NCI-H2171 treated with DMSO at 0.1 percent for 48 hours (cell line): ENCODE results near the gene MGAT5.

Experiments used
- DNase-seq: peaks from one replicate; lab custom pipeline; 2025; lab: John Stamatoyannopoulos, UW

MGAT5 gene

GRCh38 chr2:134337631-134338030 is 83.8 kb downstream of the MGAT5 start:
- no peak for DNase-seq

GRCh38 chr2:134338208-134338607 is 84.3 kb downstream of the MGAT5 start:
- DNase-seq = no peak

- DNase-seq = no peak
Observed at GRCh38 chr2:134341476-134341875, 87.6 kb downstream of the MGAT5 start.

- no peak for DNase-seq
Observed at GRCh38 chr2:134344954-134345697, 91.3 kb downstream of the MGAT5 start.

DNA sequence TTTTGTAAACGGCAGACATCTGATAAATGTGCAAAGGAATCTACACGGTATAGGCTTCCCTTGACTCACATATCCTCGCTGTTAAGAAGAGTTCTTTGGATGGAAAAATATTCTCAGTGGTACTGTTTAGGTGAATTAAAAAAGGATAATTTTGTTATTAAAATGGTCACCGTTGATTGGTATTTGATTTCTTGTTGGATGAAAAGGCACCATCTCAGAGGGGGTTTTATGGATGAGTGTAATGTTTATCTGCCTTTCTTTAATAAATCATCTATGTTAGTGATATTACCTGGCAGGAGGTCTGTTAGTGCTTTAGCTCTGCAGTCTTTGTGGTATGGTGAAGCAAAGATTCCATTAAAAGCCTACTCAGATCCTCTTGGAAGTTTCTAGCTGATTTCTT is 92.3 kb downstream of the MGAT5 start:
- no peak for DNase-seq

GRCh38 chr2:134347756-134348155 is 93.9 kb downstream of the MGAT5 start:
- DNase-seq = no peak

DNA sequence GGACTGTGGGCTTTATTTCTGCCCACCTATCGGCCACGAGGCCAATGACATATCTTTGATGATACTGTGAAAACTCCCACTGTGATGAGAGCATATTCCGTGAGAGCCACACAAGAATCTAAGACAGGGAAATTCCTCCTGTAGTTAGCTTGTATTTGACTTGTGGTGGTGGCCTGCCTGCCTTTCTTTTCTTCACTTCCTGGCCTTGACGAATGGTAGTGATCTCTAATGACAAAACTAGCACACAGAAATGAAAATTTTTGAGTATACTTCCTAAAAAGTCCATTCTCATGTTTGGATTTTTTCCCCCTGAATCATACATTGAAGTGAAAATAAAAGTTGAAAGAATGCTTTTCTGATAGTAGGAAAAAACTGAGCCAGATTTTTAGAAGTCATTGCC is 94.4 kb downstream of the MGAT5 start:
- no peak for DNase-seq

DNA sequence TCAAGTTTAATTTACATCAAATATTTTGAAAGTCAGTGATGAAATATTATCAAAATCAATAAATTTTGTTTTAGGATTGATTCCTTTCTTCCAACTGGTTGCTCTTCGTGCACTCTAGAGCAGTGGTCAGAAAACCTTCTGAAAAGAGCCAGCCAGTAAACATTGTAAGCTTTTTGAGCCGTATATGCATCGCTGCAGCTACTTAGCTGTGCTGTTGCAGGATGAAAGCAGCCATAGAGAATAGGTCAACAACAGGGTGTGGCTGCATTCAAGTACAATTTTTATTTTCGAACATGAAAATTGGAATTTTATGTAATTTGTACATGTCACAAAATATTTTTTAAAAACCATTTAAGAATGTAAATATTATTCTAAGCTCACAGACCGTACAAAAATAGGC is 94.9 kb downstream of the MGAT5 start:
- DNase-seq = no peak

DNA sequence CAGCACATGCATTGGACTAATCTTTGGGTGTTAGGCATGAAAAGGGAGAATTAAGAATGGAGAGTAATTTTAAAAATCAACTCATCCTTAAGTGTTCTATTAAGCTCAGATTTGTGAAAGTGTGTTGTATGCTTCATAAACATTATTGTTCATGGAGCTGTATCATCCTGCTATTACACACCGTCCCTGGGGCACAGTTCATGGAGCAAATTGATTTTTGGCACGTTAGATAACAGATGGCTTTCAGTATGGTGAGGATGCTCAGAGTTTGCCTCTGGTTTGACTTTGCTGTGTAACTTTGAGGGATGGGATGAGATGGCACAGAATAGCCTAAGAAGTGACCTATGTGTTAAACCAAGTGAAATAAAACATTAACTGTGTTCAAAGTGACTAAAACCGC is 97.1 kb downstream of the MGAT5 start:
- DNase-seq = peak; percentile 86

- no peak for DNase-seq
Observed at GRCh38 chr2:134351899-134352298, 98.0 kb downstream of the MGAT5 start.

DNA sequence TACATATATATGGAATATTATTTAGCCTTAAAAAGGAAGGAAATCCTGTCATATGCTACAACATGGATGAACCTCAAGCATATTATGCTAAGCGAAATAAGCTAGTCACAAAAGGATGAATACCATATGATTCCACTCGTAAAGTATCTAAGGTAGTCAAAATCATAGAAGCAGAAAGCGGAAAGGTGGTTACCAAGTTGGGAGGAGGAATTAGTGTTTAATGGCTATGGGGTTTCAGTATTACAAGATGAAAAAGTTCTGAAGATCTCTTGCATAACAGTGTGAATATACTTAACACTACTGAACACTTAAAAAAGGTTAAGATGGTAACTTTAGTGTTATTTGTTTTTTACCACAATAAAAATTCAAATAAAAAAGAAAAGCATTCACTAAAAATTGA is 99.0 kb downstream of the MGAT5 start:
- DNase-seq = no peak

GRCh38 chr2:134354611-134355010 is 100.7 kb downstream of the MGAT5 start:
- DNase-seq = no peak

DNA sequence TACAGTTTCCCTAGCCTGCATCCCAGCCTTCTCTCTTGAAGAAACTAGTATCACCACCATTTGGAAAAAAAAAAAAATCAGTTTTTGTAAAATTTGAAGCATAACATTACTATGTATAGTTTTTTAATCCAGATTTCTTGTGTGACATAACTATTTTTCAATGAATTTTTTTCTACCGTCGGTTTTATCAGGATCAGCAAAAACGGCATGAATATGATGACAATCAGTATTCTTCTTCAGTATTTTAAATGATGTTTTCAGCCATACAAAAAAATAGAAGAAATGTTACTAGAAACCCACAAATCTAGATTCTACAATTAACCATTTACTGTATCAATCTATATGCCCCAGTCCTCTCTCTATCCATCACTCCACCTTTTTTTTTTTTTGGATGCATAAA is 103.9 kb downstream of the MGAT5 start:
- DNase-seq = no peak

DNA sequence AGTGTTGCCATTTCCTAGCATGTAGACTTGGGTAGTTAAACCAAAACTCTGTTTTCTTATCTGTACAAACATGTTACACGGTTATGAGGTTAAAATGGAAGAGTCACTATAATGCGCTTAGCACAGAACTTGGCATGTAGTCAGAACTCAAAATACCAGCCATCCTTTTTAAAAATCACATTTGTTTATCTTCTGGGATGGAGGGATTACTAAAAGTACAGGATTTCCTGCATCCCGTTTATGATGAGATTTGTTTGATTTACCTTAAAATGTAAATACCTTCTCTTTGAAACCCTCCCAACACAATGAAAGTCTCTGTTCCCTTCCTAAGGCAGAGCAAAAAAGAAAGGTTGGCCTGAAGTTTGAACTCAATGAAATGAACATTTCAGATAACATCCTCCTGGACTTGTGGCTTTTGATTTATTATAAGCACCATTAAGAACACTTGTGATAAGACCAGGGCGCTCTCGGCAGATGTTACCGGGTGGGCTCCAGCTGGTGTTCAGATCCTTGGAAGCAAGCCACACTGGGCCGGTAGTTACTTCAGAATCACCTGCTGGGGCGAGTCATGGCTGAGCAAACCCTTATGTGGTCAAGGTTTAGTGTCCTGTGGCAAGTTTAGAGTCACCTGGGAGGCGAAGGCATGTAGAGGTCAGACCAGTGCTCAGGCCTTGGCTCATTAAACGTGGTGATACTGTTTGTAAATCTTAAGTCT is 105.7 kb downstream of the MGAT5 start:
- peak; percentile 87 for DNase-seq

DNA sequence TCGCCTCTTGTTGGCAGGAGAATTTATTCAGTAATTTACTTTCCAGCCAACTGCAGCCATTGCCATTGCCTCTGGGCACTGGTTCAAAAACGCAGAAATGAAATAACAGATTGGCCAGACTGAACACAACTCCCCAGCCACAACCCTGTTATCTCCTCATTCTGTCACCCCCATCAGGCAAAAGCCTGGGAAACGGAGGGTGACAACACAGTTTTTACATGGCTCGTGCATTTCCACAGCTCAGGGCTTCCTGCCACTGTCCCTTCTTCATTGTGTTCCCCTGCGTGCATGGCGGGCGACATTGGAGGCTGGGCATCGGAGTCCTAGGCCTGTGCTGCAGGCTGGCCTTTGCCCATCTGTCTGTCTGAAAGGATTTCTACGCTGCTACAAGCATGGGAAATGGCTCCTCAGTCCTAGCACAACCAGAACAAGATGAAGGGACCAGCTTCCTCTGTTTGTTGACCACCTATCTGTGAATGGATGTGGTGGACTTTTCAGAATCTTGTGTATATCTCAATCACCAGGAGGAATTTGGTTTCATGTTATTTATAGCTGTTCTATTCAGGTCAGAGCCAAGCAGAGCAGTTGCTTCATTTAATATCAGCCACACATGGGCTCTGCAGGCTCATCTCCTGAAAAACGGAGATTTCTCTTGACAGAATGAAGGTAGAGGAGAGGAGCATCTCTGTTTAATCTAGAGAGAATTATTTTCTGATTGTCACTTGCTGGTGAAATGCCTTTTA is 107.0 kb downstream of the MGAT5 start:
- DNase-seq = peak; percentile 73

DNA sequence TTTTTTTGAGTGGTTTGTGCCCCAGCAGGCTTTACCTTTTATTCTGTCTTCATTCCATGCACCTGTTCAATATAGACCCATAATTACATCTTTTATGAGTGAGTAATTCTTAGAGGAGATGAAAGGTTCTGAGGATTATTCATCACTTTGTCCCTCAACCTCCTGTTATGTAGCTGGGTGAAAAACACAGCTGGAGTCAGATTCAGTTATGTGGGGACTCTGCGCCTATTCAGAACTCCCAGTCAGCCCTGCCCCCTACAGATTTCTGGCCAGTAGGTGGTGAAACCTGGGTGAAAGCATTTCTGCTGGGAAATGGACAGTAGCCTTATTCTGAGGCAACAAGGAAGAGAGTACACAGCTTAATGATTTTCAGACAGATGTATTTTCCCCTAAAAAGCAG is 107.8 kb downstream of the MGAT5 start:
- peak; percentile 35 for DNase-seq

DNA sequence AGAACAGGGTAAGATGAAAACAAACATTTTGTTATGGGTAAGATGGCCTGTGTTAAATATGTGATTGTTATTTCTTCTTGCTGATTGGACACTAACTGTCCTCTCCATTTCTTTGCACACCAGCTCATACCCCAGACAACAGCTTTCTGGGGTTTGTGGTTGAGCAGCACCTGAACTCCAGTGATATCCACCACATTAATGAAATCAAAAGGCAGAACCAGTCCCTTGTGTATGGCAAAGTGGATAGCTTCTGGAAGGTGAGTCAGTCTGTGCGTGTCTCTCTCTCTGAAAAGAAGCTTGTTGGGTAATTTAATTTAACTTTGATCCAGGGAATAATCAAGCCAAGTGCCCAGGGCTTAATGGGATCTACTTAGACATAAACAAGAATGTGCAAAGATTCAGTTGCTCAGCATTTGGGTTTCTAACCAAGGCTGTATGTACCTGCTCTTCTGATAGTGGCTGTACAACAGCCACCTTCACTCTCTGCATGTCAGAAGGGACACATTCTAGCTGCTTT is 108.3 kb downstream of the MGAT5 start:
- no peak for DNase-seq

DNA sequence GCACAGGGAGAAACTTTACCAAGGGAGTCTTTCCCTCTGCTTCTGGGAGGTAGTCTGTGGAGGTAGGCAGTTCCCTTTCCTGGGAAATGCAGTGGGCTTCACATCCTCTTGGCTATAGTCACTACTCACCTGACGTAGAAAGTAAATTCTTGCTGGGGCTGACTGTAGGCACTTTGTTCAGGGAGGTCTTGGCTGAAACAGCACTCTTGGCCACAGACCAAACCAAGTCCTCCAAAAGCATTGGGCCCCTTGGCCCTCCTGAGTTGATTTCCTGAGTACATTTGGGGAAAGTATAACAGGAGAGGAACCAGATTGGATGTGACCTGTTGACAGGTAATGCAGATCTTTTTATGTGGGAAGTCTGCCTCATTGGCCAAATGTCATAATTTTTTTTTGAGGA is 108.9 kb downstream of the MGAT5 start:
- DNase-seq = no peak

- DNase-seq = no peak
Observed at GRCh38 chr2:134365356-134365755, 111.5 kb downstream of the MGAT5 start.

DNA sequence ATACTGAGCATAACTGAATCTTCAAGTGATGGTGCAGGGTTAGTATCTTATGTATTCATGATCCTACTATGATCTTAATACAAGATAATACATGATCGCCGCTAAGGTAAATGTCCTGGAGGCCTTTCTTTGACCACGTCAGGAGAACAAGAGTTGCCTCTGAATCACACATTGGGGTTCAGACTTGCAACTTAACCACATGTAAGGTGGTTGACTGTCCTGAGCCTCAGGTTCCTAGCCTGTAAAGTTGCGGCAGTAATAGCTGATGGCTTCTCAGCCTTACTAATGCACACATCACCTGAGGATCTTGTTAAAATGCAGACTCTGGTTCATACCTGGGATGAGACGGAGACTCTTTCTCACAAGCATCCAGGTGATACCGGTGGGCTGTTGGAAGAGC is 112.5 kb downstream of the MGAT5 start:
- no peak for DNase-seq

- no peak for DNase-seq
Observed at GRCh38 chr2:134367213-134367612, 113.3 kb downstream of the MGAT5 start.

DNA sequence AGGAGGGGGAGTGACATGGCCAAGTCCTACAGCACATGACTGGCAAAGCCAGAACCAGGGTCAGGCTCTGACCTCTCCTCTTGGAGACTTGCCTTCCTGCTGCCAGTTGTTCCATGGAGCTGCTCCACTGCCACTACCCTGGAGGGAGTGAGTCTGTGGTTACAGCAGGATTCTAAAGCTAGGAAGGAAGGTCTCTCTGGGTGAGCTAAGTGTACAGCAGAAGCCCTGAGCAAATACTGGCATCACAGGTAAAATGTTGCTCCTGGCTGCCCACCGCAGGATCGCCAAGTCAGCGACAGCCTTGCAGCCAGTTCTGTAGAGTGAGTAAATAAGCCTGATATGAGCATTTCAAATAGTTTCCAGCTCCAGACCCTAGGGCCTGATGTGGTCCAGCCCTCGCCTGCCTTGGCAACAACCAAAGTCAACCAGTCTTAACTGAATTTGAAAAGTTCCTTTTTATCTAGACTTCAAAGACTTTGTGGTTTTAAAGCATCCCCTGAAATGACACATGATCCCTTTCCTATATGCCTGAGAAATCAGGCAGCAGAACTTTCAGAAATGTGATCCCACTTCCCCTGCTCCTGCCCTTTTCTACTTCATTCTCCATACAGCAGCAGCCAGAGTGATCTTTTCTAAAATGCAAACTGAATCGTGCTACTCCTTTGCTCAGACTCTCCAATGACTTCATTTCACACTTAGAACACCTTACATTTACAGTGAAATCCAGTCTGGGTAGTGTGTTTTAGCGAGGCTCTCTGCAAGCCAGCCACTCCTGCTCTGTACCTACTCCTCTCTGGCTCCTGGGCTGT is 114.3 kb downstream of the MGAT5 start:
- peak; percentile 84 for DNase-seq
